Skeletal muscle cell (primary cell): ENCODE results near the gene FUCA1.
"Not testable (repeated sequence)": the region's sequence is repeated elsewhere in the genome, so short reads cannot be mapped to it uniquely, and the experiment has no call there.

Source experiments
- DNase-seq: peaks from one replicate; pipeline ENCODE4 v3.0.0-alpha.2; 2010; ENCODE audit warnings: low read depth
- H3K4me3 ChIP-seq: 2 replicates; pipeline ENCODE4 v1.5.1; 2011; ENCODE audit warnings: low read depth, mild to moderate bottlenecking, control low read depth, low read length, moderate library complexity

Gene FUCA1

DNA sequence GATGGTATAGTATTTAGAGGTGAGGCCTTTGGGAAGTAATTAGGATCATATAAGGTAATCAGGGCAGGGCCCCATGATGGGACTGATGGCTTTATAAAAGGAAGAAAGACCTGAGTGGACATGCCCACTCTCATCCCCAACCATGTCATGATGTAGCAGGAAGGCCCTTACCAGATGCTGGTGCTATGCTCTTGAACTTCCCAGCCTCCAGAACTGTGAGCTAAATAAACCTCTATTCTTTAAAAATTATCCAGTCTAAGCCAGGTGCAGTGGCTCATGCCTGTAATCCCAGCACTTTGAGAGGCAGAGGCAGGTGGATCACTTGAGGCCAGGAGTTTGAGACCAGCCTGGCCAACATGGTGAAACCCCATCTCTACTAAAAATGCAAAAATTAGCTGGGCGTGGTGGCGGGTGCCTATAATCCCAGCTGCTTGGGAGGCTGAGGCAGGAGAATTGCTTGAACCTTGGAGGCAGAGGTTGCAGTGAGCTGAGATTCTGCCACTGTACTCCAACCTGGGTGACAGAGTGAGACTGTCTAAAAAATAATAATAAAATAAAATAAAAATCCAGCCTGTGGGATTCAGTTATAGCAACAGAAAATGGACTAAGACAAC lies 20.5 kb downstream of the FUCA1 start:
- not testable (repeated sequence) for DNase-seq

DNA sequence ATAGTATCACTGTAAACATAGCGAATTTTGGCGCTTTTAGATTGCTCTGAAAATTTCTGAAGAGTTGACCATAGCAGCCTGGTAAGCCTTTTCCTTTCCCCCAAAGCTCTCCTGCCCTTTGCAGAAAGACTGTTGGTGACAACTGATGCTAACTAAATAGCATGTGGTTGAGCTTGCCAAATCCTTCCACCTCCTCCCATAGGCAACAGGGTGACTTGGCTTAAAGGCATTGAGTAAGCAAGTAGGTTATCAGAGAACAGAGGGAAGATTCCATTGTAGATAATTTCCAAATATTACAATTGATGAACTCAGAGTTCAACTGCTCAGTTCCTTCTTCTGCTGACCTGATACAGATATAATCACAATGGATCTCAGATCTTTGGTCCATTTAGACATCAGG lies 22.9 kb downstream of the FUCA1 start:
- no peak for DNase-seq
- H3K4me3 ChIP-seq, result no peak overlapping the region

More for the DNA sequence above, 20.5 kb downstream of the FUCA1 start:
- H3K4me3 ChIP-seq, result not testable (repeated sequence)

DNA sequence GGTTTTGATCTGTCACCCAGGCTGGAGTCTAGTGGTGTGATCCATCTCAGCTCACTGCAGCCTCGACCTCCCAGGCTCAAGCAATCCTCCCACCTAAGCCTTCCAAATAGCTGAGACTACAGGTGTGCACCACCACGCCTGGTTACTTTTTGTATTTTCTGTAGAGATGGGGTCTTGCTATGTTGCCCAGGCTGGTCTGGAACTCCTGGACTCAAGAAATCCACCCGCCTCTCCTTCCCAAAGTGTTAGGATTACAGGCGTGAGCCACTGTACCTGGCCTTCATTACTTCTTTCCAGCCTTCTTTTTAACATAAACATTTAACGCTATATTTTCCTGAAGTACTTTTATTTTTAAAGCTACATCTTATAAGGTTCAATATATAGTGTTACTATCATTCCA lies 24.4 kb downstream of the FUCA1 start:
- no peak overlapping the region for H3K4me3 ChIP-seq
- DNase-seq, result no peak

- H3K4me3 ChIP-seq, result peak overlapping the region; percentile 35
- peak; percentile 13 for DNase-seq
These were observed 29.7 kb downstream of the FUCA1 start for GRCh38 chr1:23838401-23838866.

- peak overlapping the region; percentile 35 for H3K4me3 ChIP-seq
These were observed 30.2 kb downstream of the FUCA1 start for GRCh38 chr1:23837908-23838307.

GRCh38 chr1:23836037-23836436 lies 32.1 kb downstream of the FUCA1 start:
- no peak overlapping the region for H3K4me3 ChIP-seq
- DNase-seq, result no peak

More at GRCh38 chr1:23837908-23838307, 30.2 kb downstream of the FUCA1 start:
- DNase-seq, result no peak

DNA sequence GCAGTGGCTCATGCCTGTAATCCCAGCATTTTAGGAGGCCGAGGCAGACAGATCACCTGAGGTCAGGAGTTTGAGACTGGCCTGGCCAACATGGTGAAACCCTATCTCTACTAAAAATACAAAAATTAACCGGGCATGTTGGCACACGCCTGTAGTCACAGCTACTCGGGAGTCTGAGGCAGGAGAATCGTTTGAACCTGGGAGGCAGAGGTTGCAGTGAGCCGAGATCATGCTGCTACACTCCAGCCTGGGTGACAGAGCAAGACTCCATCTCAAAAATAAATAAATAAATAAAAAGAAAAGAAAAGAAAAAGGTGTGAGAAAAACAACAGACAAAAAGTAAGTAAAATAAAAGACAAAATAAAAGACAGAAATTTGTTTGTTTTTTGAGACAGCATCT lies 33.9 kb downstream of the FUCA1 start:
- not testable (repeated sequence) for H3K4me3 ChIP-seq, DNase-seq

- DNase-seq, result no peak
- H3K4me3 ChIP-seq, result no peak overlapping the region
These were observed 40.4 kb downstream of the FUCA1 start for GRCh38 chr1:23827717-23828116.

DNA sequence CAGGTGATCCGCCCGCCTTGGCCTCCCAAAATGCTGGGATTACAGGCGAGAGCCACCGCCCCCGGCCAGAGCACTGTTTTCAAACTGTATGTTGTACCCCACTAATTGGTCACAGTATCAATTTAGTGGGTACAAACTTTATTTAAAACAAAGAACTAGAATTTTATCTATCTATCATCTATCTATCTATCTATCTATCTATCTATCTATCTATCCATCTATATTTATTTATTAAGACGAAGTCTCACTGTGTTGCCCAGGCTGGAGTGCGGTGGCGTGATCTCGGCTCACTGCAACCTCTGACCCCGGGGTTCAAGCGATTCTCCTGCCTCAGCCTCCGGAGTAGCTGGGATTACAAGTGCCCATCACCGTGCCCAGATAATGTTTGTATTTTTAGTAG lies 41.5 kb downstream of the FUCA1 start:
- not testable (repeated sequence) for DNase-seq

GRCh38 chr1:23825762-23826522 lies 42.1 kb downstream of the FUCA1 start:
- DNase-seq, result no peak

More for the DNA sequence above, 41.5 kb downstream of the FUCA1 start:
- not testable (repeated sequence) for H3K4me3 ChIP-seq

DNA sequence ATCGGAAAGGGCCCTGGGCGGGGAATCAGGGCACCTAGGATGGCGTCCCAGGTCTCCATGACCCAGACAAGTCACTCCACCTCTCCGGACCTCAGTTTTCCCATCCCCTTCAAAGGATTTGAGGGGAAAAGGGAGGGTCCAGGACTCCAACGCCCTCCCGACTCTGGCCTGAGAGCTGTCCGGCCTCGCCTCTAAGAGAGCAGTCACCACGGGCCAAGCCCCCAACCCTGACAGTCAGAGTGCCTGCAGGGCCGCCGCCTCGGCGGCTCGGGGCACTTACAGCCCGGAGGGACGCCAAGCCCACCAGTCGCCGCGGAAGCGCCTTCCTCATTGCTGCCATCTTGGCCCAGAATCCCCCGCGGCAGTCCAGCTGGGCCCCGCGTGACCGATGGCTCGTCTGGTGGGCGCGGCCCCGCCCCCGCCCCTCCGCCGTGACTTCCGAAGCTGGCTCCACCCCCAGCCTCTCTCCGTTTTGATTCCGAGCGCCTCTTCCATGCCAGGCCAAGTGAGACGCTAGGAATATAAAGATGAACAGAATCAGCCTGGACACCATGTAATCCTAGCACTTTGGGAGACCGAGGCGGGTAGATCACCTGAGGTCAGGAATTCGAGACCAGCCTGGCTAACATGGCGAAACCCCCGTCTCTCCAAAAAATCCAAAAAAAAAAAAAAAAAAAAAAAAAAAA lies 42.9 kb downstream of the FUCA1 start, which contains the start of gene HMGCL:
TSS of gene HMGCL (minus strand) at position 354 of the 686 bp plus-strand sequence. CDS start at position 340, 14 bp downstream.
- DNase-seq, result peak; percentile 58
- peak within 1 kb of the TSS; percentile 99 for H3K4me3 ChIP-seq

More at GRCh38 chr1:23825762-23826522, 42.1 kb downstream of the FUCA1 start:
- peak overlapping the region; percentile 99 for H3K4me3 ChIP-seq

DNA sequence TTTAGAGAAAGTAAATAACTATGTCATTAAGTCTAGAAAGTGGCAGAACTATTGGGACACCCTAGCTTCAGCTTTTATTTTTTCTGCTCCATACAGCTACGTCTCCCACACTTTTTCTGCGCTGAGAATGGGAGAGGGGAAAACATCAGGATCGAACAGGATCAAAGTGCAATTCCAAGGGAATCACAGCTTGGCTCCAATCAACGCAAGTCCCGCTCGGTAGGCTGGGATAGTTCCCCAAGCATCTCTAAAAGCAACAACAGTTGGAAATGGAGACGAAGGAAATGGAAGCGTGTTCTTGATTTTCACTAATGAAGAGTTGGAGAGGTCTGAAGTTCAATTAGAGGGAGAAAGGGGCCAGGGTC lies 43.4 kb downstream of the FUCA1 start:
- no peak for DNase-seq
- peak overlapping the region; percentile 99 for H3K4me3 ChIP-seq

GRCh38 chr1:23823767-23824166 lies 44.3 kb downstream of the FUCA1 start:
- DNase-seq, result no peak
- H3K4me3 ChIP-seq, result peak overlapping the region; percentile 99

DNA sequence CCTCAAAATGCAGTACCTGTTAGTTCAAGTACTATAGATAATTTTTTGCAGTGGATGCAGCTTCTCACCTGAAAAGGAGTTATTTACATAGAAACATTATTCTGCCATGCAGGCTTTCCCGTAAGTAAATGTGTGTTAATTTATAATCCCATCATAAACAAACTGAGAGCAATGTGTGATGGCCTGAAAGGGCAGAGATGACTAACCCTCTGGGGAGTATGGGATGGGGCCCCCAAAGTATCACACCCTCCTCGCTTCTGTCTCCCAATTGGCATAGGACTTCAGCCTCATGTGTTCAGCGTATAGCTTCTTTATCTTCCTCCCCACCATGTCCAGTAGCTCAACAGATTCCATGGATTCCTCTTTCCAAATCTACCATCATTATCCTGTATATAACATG lies 50.5 kb downstream of the FUCA1 start:
- H3K4me3 ChIP-seq, result no peak overlapping the region
- no peak for DNase-seq

DNA sequence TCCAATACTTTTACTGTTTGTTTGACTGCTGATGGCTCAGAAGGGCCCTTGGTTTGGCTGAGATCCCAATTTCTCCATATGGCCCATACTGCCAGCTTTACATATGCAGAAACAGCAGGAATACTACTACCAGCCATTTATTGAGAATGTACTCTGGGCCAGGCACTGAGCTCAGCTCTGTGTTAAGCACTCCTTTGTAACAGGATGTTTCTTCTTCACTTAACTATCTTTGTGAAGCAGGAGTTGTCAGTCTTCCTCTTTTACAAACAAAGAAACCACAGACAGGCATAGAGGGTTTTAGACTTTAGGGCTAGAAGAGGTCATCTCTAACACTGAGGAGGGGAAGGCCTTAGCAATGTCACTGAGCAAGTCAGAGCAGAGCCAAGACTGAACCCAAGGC lies 51.2 kb downstream of the FUCA1 start:
- no peak overlapping the region for H3K4me3 ChIP-seq
- no peak for DNase-seq

- no peak for DNase-seq
- H3K4me3 ChIP-seq, result no peak overlapping the region
These were observed 51.7 kb downstream of the FUCA1 start for GRCh38 chr1:23816361-23816760.

DNA sequence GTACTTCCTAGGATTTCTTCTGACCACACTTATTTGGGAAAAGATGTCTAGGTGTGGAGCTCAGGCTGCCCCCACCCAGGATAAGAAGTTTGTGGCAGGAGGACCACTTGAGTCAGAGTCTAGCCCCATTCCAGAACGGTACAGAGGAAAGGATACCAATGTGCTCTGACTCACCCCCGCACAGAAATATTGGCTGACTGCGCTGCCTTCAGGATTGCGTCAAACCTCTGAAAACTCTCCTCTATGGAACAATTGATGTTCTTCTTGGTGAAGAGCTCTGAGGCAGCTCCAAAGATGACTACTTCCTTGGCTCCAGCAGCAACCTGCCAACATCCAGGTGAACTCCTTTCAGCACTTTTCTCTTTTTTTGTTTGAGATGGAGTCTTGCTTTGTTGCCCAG lies 54.1 kb downstream of the FUCA1 start:
- no peak overlapping the region for H3K4me3 ChIP-seq
- DNase-seq, result no peak

GRCh38 chr1:23810818-23811540 lies 57.1 kb downstream of the FUCA1 start:
- no peak for DNase-seq
- no peak overlapping the region for H3K4me3 ChIP-seq

DNA sequence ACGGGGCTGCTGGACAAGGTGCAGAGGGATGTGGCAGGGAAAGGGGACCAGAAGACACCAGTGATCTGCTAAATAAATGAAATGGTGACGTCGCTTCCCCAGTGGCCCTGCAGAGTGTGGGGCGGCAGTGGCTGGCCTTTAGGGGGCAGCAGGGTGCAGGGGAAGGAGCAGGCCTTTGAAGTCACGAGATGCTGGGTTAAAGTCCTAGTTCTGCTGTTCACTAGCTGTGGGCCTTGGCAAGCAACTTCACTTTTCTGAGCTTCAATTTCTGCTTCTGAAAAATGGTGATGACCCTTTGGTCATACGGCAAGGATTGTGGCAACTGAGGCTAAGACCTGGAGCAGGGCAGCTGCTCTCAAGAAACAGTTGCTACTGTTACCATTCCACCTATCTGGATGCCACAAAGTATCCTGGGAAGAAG lies 58.3 kb downstream of the FUCA1 start:
- no peak for DNase-seq
- H3K4me3 ChIP-seq, result no peak overlapping the region

DNA sequence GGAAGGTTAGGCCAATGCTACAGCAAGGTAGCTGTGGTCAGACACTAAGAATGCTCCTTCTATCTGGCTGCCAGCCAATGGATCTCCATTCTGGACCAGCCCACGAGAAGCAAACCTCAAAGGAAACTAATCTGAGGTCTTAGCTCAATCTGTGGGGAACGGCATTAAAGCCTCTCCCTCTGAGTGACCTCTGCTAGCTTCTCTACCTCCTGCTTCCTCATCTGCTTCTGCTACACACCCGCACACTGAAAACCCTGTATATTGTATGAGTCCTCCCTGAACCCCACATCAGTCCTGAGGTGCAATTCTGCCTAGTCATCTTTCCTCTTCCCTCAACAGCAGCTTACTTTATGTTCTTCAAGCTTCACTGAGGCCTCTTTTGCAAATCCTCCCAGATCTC lies 60.6 kb downstream of the FUCA1 start:
- H3K4me3 ChIP-seq, result no peak overlapping the region

More for the DNA sequence above, 60.6 kb downstream of the FUCA1 start:
- no peak for DNase-seq
